ENCODE data around the gene PRKCZ. TPM values are rescaled to one million over a fixed set of nuclear protein-coding genes. Genes with fewer than 3 reads are reported as not detected.
"Not testable (repeated sequence)": the region's sequence is repeated elsewhere in the genome, so short reads cannot be mapped to it uniquely, and the experiment has no call there.

Gene PRKCZ
- total RNA-seq, 1 donor from 2014 or later, result 120 TPM

- Mint-ChIP-seq H3K4me1 (ENCODE audit: low read depth, unreplicated experiment) (peaks cover 6% of the 10 kb centered on the region), H3K27me3 (ENCODE audit: unreplicated experiment) (peaks cover 14% of the 10 kb centered on the region), H3K9me3 (ENCODE audit: unreplicated experiment) (peaks cover 10% of the 10 kb centered on the region), H3K27ac (ENCODE audit: unreplicated experiment) (peak overlapping the region; percentile 59), H3K36me3 (ENCODE audit: unreplicated experiment) (no peaks in the 10 kb centered on the region), H3K4me3 (ENCODE audit: unreplicated experiment) (no peak overlapping the region)
- TF ChIP-seq CTCF (IDR thresholded peaks at IDR 0.05; ENCODE audit: partially characterized antibody, unreplicated experiment), result no peak
- DNase-seq, result peak; percentile 50
Measured at GRCh38 chr1:2121101-2121691, 71.0 kb downstream of the PRKCZ start.

GRCh38 chr1:2121794-2122193 is 71.6 kb downstream of the PRKCZ start:
- H3K27me3 Mint-ChIP-seq (ENCODE audit: unreplicated experiment); H3K9me3 Mint-ChIP-seq (ENCODE audit: unreplicated experiment); H3K4me1 Mint-ChIP-seq (ENCODE audit: low read depth, unreplicated experiment); DNase-seq; H3K27ac Mint-ChIP-seq (ENCODE audit: unreplicated experiment); H3K36me3 Mint-ChIP-seq (ENCODE audit: unreplicated experiment); H3K4me3 Mint-ChIP-seq (ENCODE audit: unreplicated experiment): not testable (repeated sequence)

GRCh38 chr1:2124446-2125198 is 74.4 kb downstream of the PRKCZ start:
- Mint-ChIP-seq H3K9me3 (ENCODE audit: unreplicated experiment) (peaks cover 10% of the 10 kb centered on the region), H3K4me3 (ENCODE audit: unreplicated experiment) (no peak overlapping the region), H3K36me3 (ENCODE audit: unreplicated experiment) (no peaks in the 10 kb centered on the region), H3K27ac (ENCODE audit: unreplicated experiment) (no peak overlapping the region), H3K27me3 (ENCODE audit: unreplicated experiment) (peaks cover 8% of the 10 kb centered on the region), H3K4me1 (ENCODE audit: low read depth, unreplicated experiment) (peaks cover 3% of the 10 kb centered on the region)
- no peak for DNase-seq
- no peak for TF ChIP-seq CTCF (IDR thresholded peaks at IDR 0.05; ENCODE audit: partially characterized antibody, unreplicated experiment)

GRCh38 chr1:2125350-2126211 is 75.4 kb downstream of the PRKCZ start:
- peaks cover 3% of the 10 kb centered on the region for H3K4me1 Mint-ChIP-seq (ENCODE audit: low read depth, unreplicated experiment)
- no peak overlapping the region for H3K27ac Mint-ChIP-seq (ENCODE audit: unreplicated experiment)
- no peak for TF ChIP-seq CTCF (IDR thresholded peaks at IDR 0.05; ENCODE audit: partially characterized antibody, unreplicated experiment)
- no peak for DNase-seq
- H3K27me3 Mint-ChIP-seq (ENCODE audit: unreplicated experiment), result peaks cover 8% of the 10 kb centered on the region
- H3K36me3 Mint-ChIP-seq (ENCODE audit: unreplicated experiment), result no peaks in the 10 kb centered on the region
- peaks cover 10% of the 10 kb centered on the region for H3K9me3 Mint-ChIP-seq (ENCODE audit: unreplicated experiment)
- no peak overlapping the region for H3K4me3 Mint-ChIP-seq (ENCODE audit: unreplicated experiment)

- Mint-ChIP-seq H3K4me1 (ENCODE audit: low read depth, unreplicated experiment) (peaks cover 3% of the 10 kb centered on the region), H3K27ac (ENCODE audit: unreplicated experiment) (no peak overlapping the region), H3K9me3 (ENCODE audit: unreplicated experiment) (peaks cover 8% of the 10 kb centered on the region), H3K4me3 (ENCODE audit: unreplicated experiment) (no peak overlapping the region), H3K36me3 (ENCODE audit: unreplicated experiment) (no peaks in the 10 kb centered on the region), H3K27me3 (ENCODE audit: unreplicated experiment) (peaks cover 5% of the 10 kb centered on the region)
- no peak for DNase-seq
- no peak for TF ChIP-seq CTCF (IDR thresholded peaks at IDR 0.05; ENCODE audit: partially characterized antibody, unreplicated experiment)
Measured at GRCh38 chr1:2126331-2127186, 76.3 kb downstream of the PRKCZ start.

Measured in glutamatergic neuron (in vitro differentiated cells).